WTC11 (cell line): ENCODE measurements around the gene DGCR2. TPM values are rescaled to one million over a fixed set of nuclear protein-coding genes. Genes with fewer than 3 reads are reported as not detected.

ENCODE experiments used
- ATAC-seq: fragments of 200-7000 bp; cut with Tn5 transposase; 2 replicates; pipeline ENCODE4 v1.10.0; 2021; ENCODE audit warnings: mild to moderate bottlenecking, moderate library complexity
- CTCF ChIA-PET: fragments of 300-600 bp; sonication (Branson Sonifier 250); formaldehyde crosslinking; loops from one replicate; lab custom pipeline; 2021; ENCODE audit warnings: antibody characterized with exemption; lab: Charles Lee
- POLR2A ChIA-PET: fragments of 350-600 bp; sonication (Branson Sonifier 250); formaldehyde crosslinking; loops from one replicate; lab custom pipeline; 2021; ENCODE audit warnings: antibody characterized with exemption; lab: Charles Lee
- DNase-seq: peaks from one replicate; pipeline ENCODE4 v3.0.0; 2021; ENCODE audit warnings: low spot score
- H3K27ac Mint-ChIP-seq: 2 replicates; pipeline ENCODE4 v1.8.0; 2021; ENCODE audit warnings: mixed read lengths
- H3K27me3 Mint-ChIP-seq: 2 replicates; pipeline ENCODE4 v1.8.0; 2021; ENCODE audit warnings: low read depth, mild to moderate bottlenecking, moderate library complexity, mixed read lengths
- H3K36me3 Mint-ChIP-seq: 2 replicates; pipeline ENCODE4 v1.8.0; 2021; ENCODE audit warnings: mixed read lengths
- H3K4me1 Mint-ChIP-seq: 2 replicates; pipeline ENCODE4 v1.8.0; 2022; ENCODE audit warnings: mixed read lengths
- H3K4me3 Mint-ChIP-seq: 2 replicates; pipeline ENCODE4 v1.8.0; 2021; ENCODE audit warnings: mild to moderate bottlenecking, moderate library complexity, mixed read lengths
- H3K9me3 Mint-ChIP-seq: 2 replicates; pipeline ENCODE4 v1.8.0; 2021; ENCODE audit warnings: mixed read lengths
- CBFB ChIP-seq: sonication (generic); formaldehyde crosslinking; IDR thresholded peaks from 2 replicates; pipeline ENCODE4 v1.8.1; 2022; ENCODE audit warnings: mild to moderate bottlenecking, low read depth, missing genetic modification reagents
- CDX4 ChIP-seq: fragments of 250-450 bp; sonication (Bioruptor Pico); IDR thresholded peaks from 2 replicates; pipeline ENCODE4 v1.9.0; 2021; ENCODE audit warnings: moderate library complexity, mild to moderate bottlenecking, inconsistent platforms, borderline replicate concordance
- ESRRA ChIP-seq: sonication (generic); formaldehyde crosslinking; IDR thresholded peaks from 2 replicates; pipeline ENCODE4 v1.8.1; 2022; ENCODE audit warnings: mild to moderate bottlenecking, missing genetic modification reagents, borderline replicate concordance
- ETV6 ChIP-seq: sonication (generic); formaldehyde crosslinking; IDR thresholded peaks from 2 replicates; pipeline ENCODE4 v1.8.1; 2022; ENCODE audit warnings: mild to moderate bottlenecking, missing genetic modification reagents
- IRF1 ChIP-seq: sonication (generic); formaldehyde crosslinking; IDR thresholded peaks from 2 replicates; pipeline ENCODE4 v1.8.0; 2023; ENCODE audit warnings: missing genetic modification reagents
- MXD4 ChIP-seq: fragments of 250-450 bp; sonication (Bioruptor Pico); IDR thresholded peaks from 2 replicates; pipeline ENCODE4 v1.8.0; 2021; ENCODE audit warnings: mild to moderate bottlenecking, moderate library complexity, borderline replicate concordance
- NFE2L1 ChIP-seq: sonication (generic); formaldehyde crosslinking; IDR thresholded peaks from 2 replicates; pipeline ENCODE4 v1.8.1; 2023; ENCODE audit warnings: missing genetic modification reagents
- NFYB ChIP-seq: sonication (generic); formaldehyde crosslinking; conservative IDR thresholded peaks from 2 replicates; pipeline ENCODE4 v1.8.0; 2022; ENCODE audit warnings: low read depth, missing genetic modification reagents
- NR1H2 ChIP-seq: sonication (generic); formaldehyde crosslinking; IDR thresholded peaks from 2 replicates; pipeline ENCODE4 v1.9.0; 2021; ENCODE audit warnings: mild to moderate bottlenecking, moderate library complexity, missing genetic modification reagents
- NR2C2 ChIP-seq: sonication (generic); formaldehyde crosslinking; IDR thresholded peaks from 2 replicates; pipeline ENCODE4 v1.8.0; 2022; ENCODE audit warnings: mild to moderate bottlenecking, missing genetic modification reagents
- PRDM15 ChIP-seq: sonication (generic); formaldehyde crosslinking; IDR thresholded peaks from 2 replicates; pipeline ENCODE4 v1.8.0; 2022; ENCODE audit warnings: missing genetic modification reagents
- PRRX2 ChIP-seq: fragments of 250-450 bp; sonication (Bioruptor Pico); IDR thresholded peaks from 2 replicates; pipeline ENCODE4 v1.8.0; 2021; ENCODE audit warnings: mild to moderate bottlenecking
- SMAD3 ChIP-seq: sonication (generic); formaldehyde crosslinking; IDR thresholded peaks from 2 replicates; pipeline ENCODE4 v1.8.0; 2022; ENCODE audit warnings: missing genetic modification reagents, mild to moderate bottlenecking, borderline replicate concordance
- SP1 ChIP-seq: sonication (generic); formaldehyde crosslinking; conservative IDR thresholded peaks from 2 replicates; pipeline ENCODE4 v1.8.1; 2022; ENCODE audit warnings: missing genetic modification reagents
- ZNF138 ChIP-seq: sonication (generic); formaldehyde crosslinking; conservative IDR thresholded peaks from 2 replicates; pipeline ENCODE4 v1.8.1; 2022; ENCODE audit warnings: mild to moderate bottlenecking, moderate library complexity, missing genetic modification reagents
- ZNF281 ChIP-seq: sonication (generic); formaldehyde crosslinking; IDR thresholded peaks from 2 replicates; pipeline ENCODE4 v1.8.0; 2023; ENCODE audit warnings: mild to moderate bottlenecking, missing genetic modification reagents
- ZNF396 ChIP-seq: fragments of 250-450 bp; sonication (Bioruptor Pico); IDR thresholded peaks from 2 replicates; pipeline ENCODE4 v1.8.0; 2021; ENCODE audit warnings: mild to moderate bottlenecking, moderate library complexity, borderline replicate concordance
- ZNF416 ChIP-seq: fragments of 250-450 bp; sonication (Bioruptor Pico); IDR thresholded peaks from 2 replicates; pipeline ENCODE4 v1.9.0; 2021; ENCODE audit warnings: mild to moderate bottlenecking, inconsistent platforms
- total RNA-seq: library from RNA; stranded (reverse); gene quantifications from 3 replicates; pipeline ENCODE4 v1.2.3, GENCODE V29; 2021
- TF ChIP-seq, protein P1 (sequence below): sonication (generic); formaldehyde crosslinking; IDR thresholded peaks from 2 replicates; pipeline ENCODE4 v1.8.1; 2023; ENCODE audit warnings: mild to moderate bottlenecking, missing genetic modification reagents
- TF ChIP-seq, protein P2 (sequence below): sonication (generic); formaldehyde crosslinking; IDR thresholded peaks from 2 replicates; pipeline ENCODE4 v1.8.1; 2023; ENCODE audit warnings: mild to moderate bottlenecking, missing genetic modification reagents
- TF ChIP-seq, protein P3 (sequence below): sonication (generic); formaldehyde crosslinking; IDR thresholded peaks from 2 replicates; pipeline ENCODE4 v1.8.0; 2022; ENCODE audit warnings: mild to moderate bottlenecking, missing genetic modification reagents

The DGCR2 gene
- total RNA-seq, 1 experiment from 2014 or later, result 64.2 TPM

DNA sequence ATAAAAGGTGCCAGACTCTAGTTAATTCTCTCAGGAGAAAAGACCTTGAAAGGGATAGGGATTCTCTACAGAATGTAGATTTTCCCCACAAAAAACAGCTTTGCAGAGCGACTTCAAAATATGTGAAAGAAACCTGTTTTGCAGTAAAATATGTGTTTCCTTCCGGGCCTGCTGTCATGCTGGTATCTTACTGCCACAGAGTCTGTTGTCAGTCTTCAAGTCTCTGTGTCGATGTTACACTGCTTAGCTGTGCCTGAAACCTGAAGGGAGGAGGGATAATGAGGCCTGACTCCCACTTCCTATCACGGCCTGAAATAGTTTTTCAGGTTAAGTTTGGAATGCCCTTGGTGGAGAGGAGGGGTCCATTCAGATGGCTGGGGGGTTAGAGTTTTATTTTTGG lies 1.7 kb upstream of the DGCR2 start:
- Mint-ChIP-seq H3K4me1 (peaks cover 24% of the 10 kb centered on the region), H3K4me3 (no peak overlapping the region; the same call in 1 of the 2 replicates), H3K27ac (peak overlapping the region; percentile 16), H3K36me3 (no peaks in the 10 kb centered on the region), H3K9me3 (no peaks in the 10 kb centered on the region), H3K27me3 (no peaks in the 10 kb centered on the region; the same call in 1 of the 2 replicates)
- TF ChIP-seq, protein P1, sequence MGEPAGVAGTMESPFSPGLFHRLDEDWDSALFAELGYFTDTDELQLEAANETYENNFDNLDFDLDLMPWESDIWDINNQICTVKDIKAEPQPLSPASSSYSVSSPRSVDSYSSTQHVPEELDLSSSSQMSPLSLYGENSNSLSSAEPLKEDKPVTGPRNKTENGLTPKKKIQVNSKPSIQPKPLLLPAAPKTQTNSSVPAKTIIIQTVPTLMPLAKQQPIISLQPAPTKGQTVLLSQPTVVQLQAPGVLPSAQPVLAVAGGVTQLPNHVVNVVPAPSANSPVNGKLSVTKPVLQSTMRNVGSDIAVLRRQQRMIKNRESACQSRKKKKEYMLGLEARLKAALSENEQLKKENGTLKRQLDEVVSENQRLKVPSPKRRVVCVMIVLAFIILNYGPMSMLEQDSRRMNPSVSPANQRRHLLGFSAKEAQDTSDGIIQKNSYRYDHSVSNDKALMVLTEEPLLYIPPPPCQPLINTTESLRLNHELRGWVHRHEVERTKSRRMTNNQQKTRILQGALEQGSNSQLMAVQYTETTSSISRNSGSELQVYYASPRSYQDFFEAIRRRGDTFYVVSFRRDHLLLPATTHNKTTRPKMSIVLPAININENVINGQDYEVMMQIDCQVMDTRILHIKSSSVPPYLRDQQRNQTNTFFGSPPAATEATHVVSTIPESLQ (CRISPR knock-in tag), result no peak
- TF ChIP-seq ZNF416, result no peak
- no peak for TF ChIP-seq PRDM15 (CRISPR knock-in tag)
- TF ChIP-seq CDX4 (CRISPR knock-in tag), result no peak
- TF ChIP-seq, protein P2, sequence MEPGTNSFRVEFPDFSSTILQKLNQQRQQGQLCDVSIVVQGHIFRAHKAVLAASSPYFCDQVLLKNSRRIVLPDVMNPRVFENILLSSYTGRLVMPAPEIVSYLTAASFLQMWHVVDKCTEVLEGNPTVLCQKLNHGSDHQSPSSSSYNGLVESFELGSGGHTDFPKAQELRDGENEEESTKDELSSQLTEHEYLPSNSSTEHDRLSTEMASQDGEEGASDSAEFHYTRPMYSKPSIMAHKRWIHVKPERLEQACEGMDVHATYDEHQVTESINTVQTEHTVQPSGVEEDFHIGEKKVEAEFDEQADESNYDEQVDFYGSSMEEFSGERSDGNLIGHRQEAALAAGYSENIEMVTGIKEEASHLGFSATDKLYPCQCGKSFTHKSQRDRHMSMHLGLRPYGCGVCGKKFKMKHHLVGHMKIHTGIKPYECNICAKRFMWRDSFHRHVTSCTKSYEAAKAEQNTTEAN, result no peak
- TF ChIP-seq ZNF396, result no peak
- ChIA-PET CTCF (no interaction called here), POLR2A (no interaction called here)
- DNase-seq (no peak), ATAC-seq (no peak)

DNA sequence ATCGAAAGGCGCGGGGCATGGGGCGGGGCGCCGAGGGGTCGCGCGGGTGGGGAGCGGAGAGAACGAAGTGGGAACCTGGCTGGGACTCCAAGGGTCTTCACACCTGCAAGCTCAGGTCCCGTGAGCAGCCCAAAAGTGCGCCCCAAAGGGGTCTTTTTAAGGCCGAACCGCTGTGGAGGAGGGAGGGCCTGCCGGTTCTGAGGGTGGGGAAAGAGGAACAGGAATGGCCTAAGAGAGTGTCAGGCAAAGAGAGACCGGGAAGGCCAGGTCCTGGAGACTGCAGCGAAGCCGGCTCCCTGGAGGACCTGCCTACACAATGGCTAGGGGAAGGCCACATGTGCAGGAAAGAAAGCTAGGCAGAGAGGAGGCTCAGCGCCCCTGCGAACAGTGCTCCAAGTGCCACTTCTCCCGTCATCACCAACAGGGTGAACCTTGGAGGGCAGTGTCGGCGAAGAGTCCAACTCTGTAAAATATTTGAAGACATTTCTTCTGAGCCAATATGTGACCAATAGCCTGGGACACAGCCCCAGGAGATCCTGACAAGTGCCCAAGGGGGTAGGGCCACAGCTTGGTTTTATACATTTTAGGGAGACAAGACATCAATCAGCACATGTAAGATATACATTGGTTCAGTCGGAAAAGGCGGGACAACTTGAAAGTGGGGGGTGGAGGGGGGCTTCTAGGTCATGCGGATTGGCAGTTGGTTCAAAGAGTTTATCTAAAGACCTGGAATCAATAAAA lies 710 bp upstream of the DGCR2 start:
- peak; percentile 22 for ATAC-seq
- Mint-ChIP-seq H3K27me3 (no peaks in the 10 kb centered on the region; the same call in 1 of the 2 replicates), H3K36me3 (no peaks in the 10 kb centered on the region), H3K4me1 (peaks cover 24% of the 10 kb centered on the region), H3K4me3 (peak overlapping the region; percentile 79), H3K27ac (peak overlapping the region; percentile 71), H3K9me3 (no peaks in the 10 kb centered on the region)
- ChIA-PET POLR2A (interaction anchor here (0.6 to 1.5 kb wide), 5 partner anchors 13 to 224 kb away, joined by 3 to 8 read pairs (median 4); partner anchors contain the start of genes ESS2 and SLC25A1), CTCF (interaction anchor here (0.6 to 2.5 kb wide), 7 partner anchors 12 to 532 kb away, joined by 3 to 17 read pairs (median 5); partner anchors contain the start of genes ESS2 and SLC25A1)
- DNase-seq, result no peak
- TF ChIP-seq, protein P3, sequence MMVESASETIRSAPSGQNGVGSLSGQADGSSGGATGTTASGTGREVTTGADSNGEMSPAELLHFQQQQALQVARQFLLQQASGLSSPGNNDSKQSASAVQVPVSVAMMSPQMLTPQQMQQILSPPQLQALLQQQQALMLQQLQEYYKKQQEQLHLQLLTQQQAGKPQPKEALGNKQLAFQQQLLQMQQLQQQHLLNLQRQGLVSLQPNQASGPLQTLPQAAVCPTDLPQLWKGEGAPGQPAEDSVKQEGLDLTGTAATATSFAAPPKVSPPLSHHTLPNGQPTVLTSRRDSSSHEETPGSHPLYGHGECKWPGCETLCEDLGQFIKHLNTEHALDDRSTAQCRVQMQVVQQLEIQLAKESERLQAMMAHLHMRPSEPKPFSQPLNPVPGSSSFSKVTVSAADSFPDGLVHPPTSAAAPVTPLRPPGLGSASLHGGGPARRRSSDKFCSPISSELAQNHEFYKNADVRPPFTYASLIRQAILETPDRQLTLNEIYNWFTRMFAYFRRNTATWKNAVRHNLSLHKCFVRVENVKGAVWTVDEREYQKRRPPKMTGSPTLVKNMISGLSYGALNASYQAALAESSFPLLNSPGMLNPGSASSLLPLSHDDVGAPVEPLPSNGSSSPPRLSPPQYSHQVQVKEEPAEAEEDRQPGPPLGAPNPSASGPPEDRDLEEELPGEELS, result no peak
- TF ChIP-seq NR2C2 (CRISPR knock-in tag), result no peak
- no peak for TF ChIP-seq PRRX2
- no peak for TF ChIP-seq MXD4 (CRISPR knock-in tag)
- no peak for TF ChIP-seq SMAD3 (CRISPR knock-in tag)
- no peak for TF ChIP-seq ETV6 (CRISPR knock-in tag)
- TF ChIP-seq IRF1 (CRISPR knock-in tag), result no peak
- TF ChIP-seq NR1H2 (CRISPR knock-in tag), result no peak
- no peak for TF ChIP-seq ZNF138 (CRISPR knock-in tag)
- no peak for TF ChIP-seq CBFB (CRISPR knock-in tag)
- no peak for TF ChIP-seq ZNF281 (CRISPR knock-in tag)
- TF ChIP-seq NFYB (CRISPR knock-in tag), result no peak
- no peak for TF ChIP-seq SP1
- no peak for TF ChIP-seq NFE2L1
- no peak for TF ChIP-seq ESRRA (CRISPR knock-in tag)
